Nephron progenitor cell (in vitro differentiated cells): ENCODE results near the gene NLGN3.
A peak's percentile ranks its signal among the peaks of the same experiment; 100 is the strongest.

ENCODE experiments used
- DNase-seq: peaks from one replicate; pipeline ENCODE4 v3.0.0; 2021
- H3K27ac Mint-ChIP-seq: 2 replicates; pipeline ENCODE4 v1.8.0; 2021; ENCODE audit warnings: mild to moderate bottlenecking, moderate library complexity, mixed read lengths
- H3K27me3 Mint-ChIP-seq: 2 replicates; pipeline ENCODE4 v1.8.0; 2021; ENCODE audit warnings: mild to moderate bottlenecking, low read depth, mixed read lengths; ENCODE audit not compliant: poor library complexity
- H3K36me3 Mint-ChIP-seq: 2 replicates; pipeline ENCODE4 v1.8.0; 2021; ENCODE audit warnings: low read depth, mixed read lengths
- H3K4me1 Mint-ChIP-seq: 2 replicates; pipeline ENCODE4 v1.8.0; 2021; ENCODE audit warnings: mixed read lengths
- H3K4me3 Mint-ChIP-seq: 2 replicates; pipeline ENCODE4 v1.8.0; 2021; ENCODE audit warnings: mild to moderate bottlenecking, moderate library complexity, mixed read lengths
- H3K9me3 Mint-ChIP-seq: 2 replicates; pipeline ENCODE4 v1.8.0; 2021; ENCODE audit warnings: mild to moderate bottlenecking, moderate library complexity, mixed read lengths
- TF ChIP-seq, protein P1 (sequence below): fragments of 200-600 bp; sonication (generic); IDR thresholded peaks from 2 replicates; pipeline ENCODE4 v1.5.0; 2021; ENCODE audit warnings: antibody characterized with exemption

The NLGN3 gene

DNA sequence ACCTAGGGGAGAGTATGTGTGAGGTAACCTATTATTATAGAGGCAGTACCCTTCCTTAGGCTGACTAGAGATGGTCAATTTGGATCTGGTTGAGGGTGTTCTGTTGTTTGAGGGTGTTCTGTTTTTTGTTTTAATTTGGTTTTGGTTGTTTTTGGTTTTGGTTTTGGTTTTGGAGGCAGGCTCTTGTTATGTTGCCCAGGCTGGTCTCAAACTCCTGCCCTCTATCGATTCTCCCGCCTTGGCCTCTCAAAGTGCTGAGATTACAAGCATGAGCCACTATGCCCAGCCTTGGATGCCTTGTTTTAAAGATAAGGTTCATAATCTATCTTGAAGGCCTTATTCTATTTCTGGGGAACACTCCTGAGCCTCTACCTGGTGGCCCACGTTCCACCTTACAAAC is 39.0 kb upstream of the NLGN3 start:
- no peak for DNase-seq
- Mint-ChIP-seq H3K27ac (no peak overlapping the region), H3K9me3 (peaks cover 69% of the 10 kb centered on the region), H3K27me3 (no peaks in the 10 kb centered on the region), H3K4me1 (peaks cover 89% of the 10 kb centered on the region), H3K4me3 (no peak overlapping the region), H3K36me3 (no peaks in the 10 kb centered on the region)
- TF ChIP-seq, protein P1, sequence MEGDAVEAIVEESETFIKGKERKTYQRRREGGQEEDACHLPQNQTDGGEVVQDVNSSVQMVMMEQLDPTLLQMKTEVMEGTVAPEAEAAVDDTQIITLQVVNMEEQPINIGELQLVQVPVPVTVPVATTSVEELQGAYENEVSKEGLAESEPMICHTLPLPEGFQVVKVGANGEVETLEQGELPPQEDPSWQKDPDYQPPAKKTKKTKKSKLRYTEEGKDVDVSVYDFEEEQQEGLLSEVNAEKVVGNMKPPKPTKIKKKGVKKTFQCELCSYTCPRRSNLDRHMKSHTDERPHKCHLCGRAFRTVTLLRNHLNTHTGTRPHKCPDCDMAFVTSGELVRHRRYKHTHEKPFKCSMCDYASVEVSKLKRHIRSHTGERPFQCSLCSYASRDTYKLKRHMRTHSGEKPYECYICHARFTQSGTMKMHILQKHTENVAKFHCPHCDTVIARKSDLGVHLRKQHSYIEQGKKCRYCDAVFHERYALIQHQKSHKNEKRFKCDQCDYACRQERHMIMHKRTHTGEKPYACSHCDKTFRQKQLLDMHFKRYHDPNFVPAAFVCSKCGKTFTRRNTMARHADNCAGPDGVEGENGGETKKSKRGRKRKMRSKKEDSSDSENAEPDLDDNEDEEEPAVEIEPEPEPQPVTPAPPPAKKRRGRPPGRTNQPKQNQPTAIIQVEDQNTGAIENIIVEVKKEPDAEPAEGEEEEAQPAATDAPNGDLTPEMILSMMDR, result no peak

DNA sequence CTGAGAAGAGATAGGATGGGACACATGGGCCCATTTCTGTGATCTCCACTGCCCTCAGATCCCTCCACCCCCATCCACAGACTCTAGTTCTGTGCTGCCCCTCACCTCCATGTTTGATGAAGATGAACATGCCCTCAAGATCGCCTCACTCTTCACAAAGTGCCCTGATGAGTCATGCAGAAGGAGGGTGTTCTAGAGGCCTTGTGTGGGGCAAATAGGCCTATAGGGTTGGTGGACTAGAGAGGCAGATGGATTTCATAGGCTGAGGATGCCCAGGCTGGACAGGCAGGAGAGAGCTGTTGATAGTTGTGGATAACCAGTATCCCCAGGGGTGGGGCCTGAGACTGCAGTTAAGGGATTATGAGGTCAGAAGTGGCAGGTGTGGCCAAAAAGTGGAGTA is 38.2 kb upstream of the NLGN3 start, which contains the start of gene CXorf65:
TSS of gene CXorf65 (minus strand) at position 314 of the 400 bp plus-strand sequence. CDS start at position 130, 184 bp downstream.
- TF ChIP-seq, protein P1, result no peak
- peaks cover 85% of the 10 kb centered on the region for H3K4me1 Mint-ChIP-seq
- DNase-seq, result no peak
- H3K27me3 Mint-ChIP-seq, result no peaks in the 10 kb centered on the region
- peaks cover 72% of the 10 kb centered on the region for H3K9me3 Mint-ChIP-seq
- H3K27ac Mint-ChIP-seq, result peak within 1 kb of the TSS; percentile 63
- H3K36me3 Mint-ChIP-seq, result no peaks in the 10 kb centered on the region
- H3K4me3 Mint-ChIP-seq, result peak within 1 kb of the TSS; percentile 55

DNA sequence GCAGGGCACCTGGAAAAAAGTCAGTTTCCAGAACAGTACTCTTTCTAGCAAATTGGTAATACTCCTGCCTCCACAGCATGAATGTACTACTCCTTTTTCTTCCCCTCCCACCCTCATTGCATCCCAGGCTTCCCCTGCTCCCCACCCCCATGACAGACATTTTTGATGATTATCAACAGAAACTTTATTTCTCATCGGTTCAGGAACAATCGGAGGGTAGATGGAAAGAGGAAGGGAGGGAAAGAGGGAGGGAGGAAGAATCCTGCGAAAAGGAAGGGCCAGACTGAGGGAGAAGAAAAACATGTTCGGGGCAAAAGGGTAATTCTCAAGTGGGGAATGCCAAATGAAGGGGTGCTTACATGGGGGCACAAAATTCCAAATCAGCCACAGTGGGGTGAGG is 37.4 kb upstream of the NLGN3 start:
- peaks cover 85% of the 10 kb centered on the region for H3K4me1 Mint-ChIP-seq
- H3K4me3 Mint-ChIP-seq, result peak overlapping the region; percentile 55
- no peak for DNase-seq
- peaks cover 76% of the 10 kb centered on the region for H3K9me3 Mint-ChIP-seq
- H3K27me3 Mint-ChIP-seq, result no peaks in the 10 kb centered on the region
- TF ChIP-seq, protein P1, result no peak
- H3K27ac Mint-ChIP-seq, result peak overlapping the region; percentile 63
- no peaks in the 10 kb centered on the region for H3K36me3 Mint-ChIP-seq

DNA sequence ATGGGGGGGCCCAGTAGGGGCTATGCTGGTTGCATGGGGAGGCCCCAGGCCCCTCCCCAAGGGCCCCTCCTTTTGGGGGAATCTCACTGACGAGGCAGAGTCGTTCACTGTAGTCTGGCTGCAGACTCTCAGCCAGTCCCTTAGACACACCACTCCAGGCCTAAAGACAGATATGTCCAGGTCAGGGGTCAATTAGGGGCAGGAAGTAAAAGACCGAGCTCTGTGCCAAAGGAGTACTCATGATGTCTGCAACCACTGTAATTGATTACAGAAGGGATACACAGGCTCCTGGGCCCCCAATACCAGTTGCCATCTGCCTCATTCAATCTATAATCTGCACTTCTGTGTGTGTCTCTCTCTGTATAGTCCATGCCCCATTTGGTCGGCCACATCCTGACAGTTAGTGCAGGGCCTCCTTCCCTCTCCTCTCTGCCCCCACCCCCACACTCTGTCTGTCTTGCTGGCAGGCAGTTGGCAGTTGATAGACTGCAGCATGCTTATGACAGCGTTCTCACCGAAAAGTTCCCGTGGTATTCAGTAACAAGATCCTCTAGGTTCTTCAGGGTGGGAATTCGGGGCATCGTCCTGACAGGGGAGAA is 36.8 kb upstream of the NLGN3 start:
- Mint-ChIP-seq H3K9me3 (peaks cover 75% of the 10 kb centered on the region), H3K4me3 (peak overlapping the region; percentile 55), H3K27me3 (no peaks in the 10 kb centered on the region), H3K4me1 (peaks cover 81% of the 10 kb centered on the region), H3K36me3 (no peaks in the 10 kb centered on the region), H3K27ac (peak overlapping the region; percentile 63)
- DNase-seq, result peak; percentile 35
- TF ChIP-seq, protein P1, result no peak

DNA sequence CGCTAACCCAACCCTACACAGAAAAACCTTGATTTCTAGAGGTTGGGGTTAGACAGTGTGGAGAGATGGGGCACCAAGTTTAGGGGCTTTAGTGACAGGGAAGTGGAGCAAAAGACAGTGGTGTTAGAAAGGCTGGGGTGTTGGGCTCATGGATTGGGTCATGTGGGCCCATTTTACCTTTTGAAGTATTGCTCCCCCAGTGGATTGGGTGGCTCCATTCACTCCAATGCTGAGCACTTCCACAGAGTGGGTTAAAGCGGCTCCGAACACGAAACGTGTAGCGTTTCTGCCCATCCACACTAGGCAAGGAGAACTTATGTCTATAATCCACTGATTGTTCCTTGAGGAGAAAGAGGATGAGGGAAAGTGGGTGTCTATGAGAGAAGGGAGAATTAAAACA is 35.6 kb upstream of the NLGN3 start:
- H3K27ac Mint-ChIP-seq, result no peak overlapping the region

More for the DNA sequence above, 35.6 kb upstream of the NLGN3 start:
- Mint-ChIP-seq H3K9me3 (peaks cover 76% of the 10 kb centered on the region), H3K36me3 (no peaks in the 10 kb centered on the region), H3K27me3 (no peaks in the 10 kb centered on the region), H3K4me1 (peaks cover 75% of the 10 kb centered on the region), H3K4me3 (no peak overlapping the region)
- TF ChIP-seq, protein P1, result no peak
- no peak for DNase-seq
